ENCODE data around the gene RPS5.

- TF ChIP-seq, protein P1, sequence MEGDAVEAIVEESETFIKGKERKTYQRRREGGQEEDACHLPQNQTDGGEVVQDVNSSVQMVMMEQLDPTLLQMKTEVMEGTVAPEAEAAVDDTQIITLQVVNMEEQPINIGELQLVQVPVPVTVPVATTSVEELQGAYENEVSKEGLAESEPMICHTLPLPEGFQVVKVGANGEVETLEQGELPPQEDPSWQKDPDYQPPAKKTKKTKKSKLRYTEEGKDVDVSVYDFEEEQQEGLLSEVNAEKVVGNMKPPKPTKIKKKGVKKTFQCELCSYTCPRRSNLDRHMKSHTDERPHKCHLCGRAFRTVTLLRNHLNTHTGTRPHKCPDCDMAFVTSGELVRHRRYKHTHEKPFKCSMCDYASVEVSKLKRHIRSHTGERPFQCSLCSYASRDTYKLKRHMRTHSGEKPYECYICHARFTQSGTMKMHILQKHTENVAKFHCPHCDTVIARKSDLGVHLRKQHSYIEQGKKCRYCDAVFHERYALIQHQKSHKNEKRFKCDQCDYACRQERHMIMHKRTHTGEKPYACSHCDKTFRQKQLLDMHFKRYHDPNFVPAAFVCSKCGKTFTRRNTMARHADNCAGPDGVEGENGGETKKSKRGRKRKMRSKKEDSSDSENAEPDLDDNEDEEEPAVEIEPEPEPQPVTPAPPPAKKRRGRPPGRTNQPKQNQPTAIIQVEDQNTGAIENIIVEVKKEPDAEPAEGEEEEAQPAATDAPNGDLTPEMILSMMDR (conservative IDR thresholded peaks at IDR 0.05 in 1 of 2, IDR thresholded peaks at IDR 0.05 in 1 of 2; ENCODE audit: low read depth in 1 of 2, low read length in 2 of 2): no peak
- TF ChIP-seq EZH2 (IDR thresholded peaks at IDR 0.05; ENCODE audit: low read length, missing control alignments): no peak
Observed at GRCh38 chr19:58350001-58350861, 36.8 kb upstream of the RPS5 start.

Measured in fibroblast of lung (primary cell).